Glutamatergic neuron (in vitro differentiated cells): ENCODE data around the gene VASH1. TPM values are rescaled to one million over a fixed set of nuclear protein-coding genes. Genes with fewer than 3 reads are reported as not detected.

Experiments
- DNase-seq: peaks from one replicate; pipeline ENCODE4 v3.0.0; 2022
- H3K27ac Mint-ChIP-seq: one replicate; pipeline ENCODE4 v1.8.0; 2020; ENCODE audit warnings: mild to moderate bottlenecking, mixed read lengths, inconsistent platforms; ENCODE audit not compliant: unreplicated experiment
- H3K27me3 Mint-ChIP-seq: one replicate; pipeline ENCODE4 v1.8.0; 2020; ENCODE audit warnings: mild to moderate bottlenecking, moderate library complexity, mixed read lengths, inconsistent platforms; ENCODE audit not compliant: unreplicated experiment
- H3K36me3 Mint-ChIP-seq: one replicate; pipeline ENCODE4 v1.8.0; 2020; ENCODE audit warnings: mild to moderate bottlenecking, mixed read lengths, inconsistent platforms; ENCODE audit not compliant: unreplicated experiment
- H3K4me1 Mint-ChIP-seq: one replicate; pipeline ENCODE4 v1.8.0; 2020; ENCODE audit warnings: mild to moderate bottlenecking, low read depth, mixed read lengths, inconsistent platforms; ENCODE audit not compliant: unreplicated experiment
- H3K4me3 Mint-ChIP-seq: one replicate; pipeline ENCODE4 v1.8.0; 2020; ENCODE audit warnings: mild to moderate bottlenecking, mixed read lengths, inconsistent platforms; ENCODE audit not compliant: unreplicated experiment
- H3K9me3 Mint-ChIP-seq: one replicate; pipeline ENCODE4 v1.8.0; 2020; ENCODE audit warnings: mild to moderate bottlenecking, moderate library complexity, mixed read lengths, inconsistent platforms; ENCODE audit not compliant: unreplicated experiment
- CTCF ChIP-seq: fragments of 200-600 bp; sonication (generic); IDR thresholded peaks from one replicate; pipeline ENCODE4 v1.5.0; 2021; ENCODE audit not compliant: partially characterized antibody, unreplicated experiment
- total RNA-seq: library from RNA; stranded (reverse); fragmentation: NEBNext Ultra II Directional; extraction: Animal tissue kit (Norgen Biotek cat#: 25700); gene quantifications from one replicate; pipeline ENCODE4 v1.2.1, GENCODE V29; 2021; ENCODE audit not compliant: unreplicated experiment

Gene VASH1
- total RNA-seq, 1 donor from 2014 or later, result 149 TPM

GRCh38 chr14:76715511-76716081 lies 45.7 kb upstream of the VASH1 start:
- TF ChIP-seq CTCF, result no peak

GRCh38 chr14:76716285-76716684 lies 45.0 kb upstream of the VASH1 start:
- Mint-ChIP-seq H3K4me1 (peaks cover 49% of the 10 kb centered on the region), H3K36me3 (no peaks in the 10 kb centered on the region), H3K9me3 (peaks cover 13% of the 10 kb centered on the region), H3K27ac (peak overlapping the region; percentile 97), H3K4me3 (peak overlapping the region; percentile 71), H3K27me3 (peaks cover 10% of the 10 kb centered on the region)
- no peak for TF ChIP-seq CTCF
- DNase-seq, result no peak

More at GRCh38 chr14:76715511-76716081, 45.7 kb upstream of the VASH1 start:
- Mint-ChIP-seq H3K4me3 (peak overlapping the region; percentile 71), H3K27me3 (peaks cover 10% of the 10 kb centered on the region), H3K9me3 (peaks cover 13% of the 10 kb centered on the region), H3K27ac (peak overlapping the region; percentile 97), H3K36me3 (no peaks in the 10 kb centered on the region), H3K4me1 (peaks cover 52% of the 10 kb centered on the region)
- DNase-seq, result no peak

- peak overlapping the region; percentile 34 for H3K4me3 Mint-ChIP-seq
- no peak for TF ChIP-seq CTCF
- no peak for DNase-seq
- peaks cover 49% of the 10 kb centered on the region for H3K4me1 Mint-ChIP-seq
- peaks cover 13% of the 10 kb centered on the region for H3K27me3 Mint-ChIP-seq
- H3K36me3 Mint-ChIP-seq, result no peaks in the 10 kb centered on the region
- peaks cover 13% of the 10 kb centered on the region for H3K9me3 Mint-ChIP-seq
- peak overlapping the region; percentile 85 for H3K27ac Mint-ChIP-seq
Measured at GRCh38 chr14:76717508-76718290, 43.6 kb upstream of the VASH1 start.

GRCh38 chr14:76718306-76719040 lies 42.8 kb upstream of the VASH1 start:
- Mint-ChIP-seq H3K27ac (peak overlapping the region; percentile 52), H3K4me1 (peaks cover 49% of the 10 kb centered on the region), H3K27me3 (peaks cover 13% of the 10 kb centered on the region), H3K9me3 (peaks cover 13% of the 10 kb centered on the region), H3K4me3 (peak overlapping the region; percentile 34), H3K36me3 (no peaks in the 10 kb centered on the region)
- no peak for DNase-seq
- no peak for TF ChIP-seq CTCF
